Neural cell (in vitro differentiated cells): ENCODE results near the gene EEPD1. TPM values are rescaled to one million over a fixed set of nuclear protein-coding genes. Genes with fewer than 3 reads are reported as not detected.

Source experiments
- H2AFZ ChIP-seq: fragments of 200-600, 300-800 bp; sonication (generic), shearing (Covaris generic); 2 replicates; pipeline ENCODE4 v1.6.0; 2014; ENCODE audit warnings: low read depth, mild to moderate bottlenecking, antibody characterized with exemption, low read length, moderate library complexity
- H3F3A ChIP-seq: fragments of 200-600 bp; shearing (Covaris generic); 2 replicates; pipeline ENCODE4 v1.6.1; 2016; ENCODE audit warnings: mild to moderate bottlenecking, moderate library complexity, mixed read lengths, antibody characterized with exemption, low read length; ENCODE audit not compliant: insufficient read depth, poor library complexity, severe bottlenecking
- H3K27ac ChIP-seq: fragments of 200-600, 300-800 bp; sonication (generic), shearing (Covaris generic); 2 replicates; pipeline ENCODE4 v1.5.1; 2014; ENCODE audit warnings: mild to moderate bottlenecking, low read length, moderate library complexity
- H3K27me3 ChIP-seq: fragments of 300-800, 200-600 bp; sonication (generic), shearing (Covaris generic); 2 replicates; pipeline ENCODE4 v1.6.0; 2014; ENCODE audit warnings: mild to moderate bottlenecking, low read depth, low read length, moderate library complexity; ENCODE audit not compliant: insufficient read depth
- H3K36me3 ChIP-seq: fragments of 300-800, 200-600 bp; sonication (generic), shearing (Covaris generic); 2 replicates; pipeline ENCODE4 v1.5.1; 2014; ENCODE audit warnings: mild to moderate bottlenecking, antibody characterized with exemption, low read length, moderate library complexity; ENCODE audit not compliant: insufficient read depth
- H3K4me2 ChIP-seq: fragments of 300-800, 200-600 bp; sonication (generic), shearing (Covaris generic); 2 replicates; pipeline ENCODE4 v1.6.0; 2014; ENCODE audit warnings: mild to moderate bottlenecking, low read length
- H3K4me3 ChIP-seq: fragments of 300-800, 200-600 bp; sonication (generic), shearing (Covaris generic); 2 replicates; pipeline ENCODE4 v1.5.1; 2014; ENCODE audit warnings: mild to moderate bottlenecking, low read length, moderate library complexity
- H3K79me2 ChIP-seq: fragments of 200-600 bp; shearing (Covaris generic); replicated peaks from 2 replicates; pipeline ENCODE4 v1.6.0; 2014; ENCODE audit warnings: mild to moderate bottlenecking, low read length, moderate library complexity; ENCODE audit not compliant: insufficient read depth
- H3K9ac ChIP-seq: fragments of 300-800, 200-600 bp; sonication (generic), shearing (Covaris generic); 2 replicates; pipeline ENCODE4 v1.6.1; 2016; ENCODE audit warnings: mild to moderate bottlenecking, low read length, mixed read lengths
- H3K9me2 ChIP-seq: fragments of 200-600 bp; shearing (Covaris generic); 2 replicates; pipeline ENCODE4 v1.6.1; 2016; ENCODE audit warnings: mild to moderate bottlenecking, low read length, mixed read lengths; ENCODE audit not compliant: insufficient read depth
- H3K9me3 ChIP-seq: fragments of 200-600, 300-800 bp; sonication (generic), shearing (Covaris generic); 2 replicates; pipeline ENCODE4 v1.6.1; 2016; ENCODE audit warnings: mild to moderate bottlenecking, mixed run types, low read length, moderate library complexity, mixed read lengths
- H4K20me1 ChIP-seq: fragments of 200-600 bp; shearing (Covaris generic); 2 replicates; pipeline ENCODE4 v1.6.1; 2016; ENCODE audit warnings: mild to moderate bottlenecking, mixed run types; ENCODE audit not compliant: insufficient read depth
- EP300 ChIP-seq: fragments of 450-650 bp; conservative IDR thresholded peaks from 2 replicates; pipeline ENCODE4 v1.6.1; 2014; ENCODE audit warnings: antibody characterized with exemption, mild to moderate bottlenecking, moderate library complexity; ENCODE audit not compliant: poor library complexity, severe bottlenecking
- EZH2 ChIP-seq: fragments of 200-600, 300-800 bp; shearing (Covaris generic), sonication (generic); IDR thresholded peaks from 2 replicates; pipeline ENCODE4 v1.6.1; 2014; ENCODE audit warnings: antibody characterized with exemption, low read length, borderline replicate concordance, mild to moderate bottlenecking; ENCODE audit not compliant: insufficient read depth, poor library complexity, severe bottlenecking
- MXI1 ChIP-seq: fragments of 450-650 bp; conservative IDR thresholded peaks from 2 replicates; pipeline ENCODE4 v1.6.1; 2014; ENCODE audit warnings: antibody characterized with exemption, mild to moderate bottlenecking; ENCODE audit not compliant: poor library complexity, severe bottlenecking
- POLR2AphosphoS5 ChIP-seq: IDR thresholded peaks from 2 replicates; pipeline ENCODE4 v1.6.1; 2012
- RAD21 ChIP-seq: fragments of 450-650 bp; conservative IDR thresholded peaks from 2 replicates; pipeline ENCODE4 v1.6.1; 2014; ENCODE audit warnings: antibody characterized with exemption, mild to moderate bottlenecking, moderate library complexity
- SMC3 ChIP-seq: fragments of 450-650 bp; conservative IDR thresholded peaks from 2 replicates; pipeline ENCODE4 v1.6.1; 2014; ENCODE audit warnings: antibody characterized with exemption, mild to moderate bottlenecking, moderate library complexity; ENCODE audit not compliant: poor library complexity
- TAF1 ChIP-seq: IDR thresholded peaks from 2 replicates; pipeline ENCODE4 v1.6.1; 2012; ENCODE audit warnings: low read depth
- polyA plus RNA-seq: library from polyadenylated mRNA; depleted of rRNA; stranded (reverse); fragments of >200 nt; gene quantifications from 2 replicates; pipeline ENCODE4 v1.2.3, GENCODE V29; 2014
- TF ChIP-seq, protein P1 (sequence below): IDR thresholded peaks from 2 replicates; pipeline ENCODE4 v1.6.1; 2012; ENCODE audit warnings: borderline replicate concordance
- TF ChIP-seq, protein P2 (sequence below): fragments of 450-650 bp; IDR thresholded peaks from 2 replicates; pipeline ENCODE4 v1.5.1; 2014; ENCODE audit warnings: antibody characterized with exemption, mild to moderate bottlenecking, moderate library complexity; ENCODE audit not compliant: poor library complexity, severe bottlenecking

Gene EEPD1
- polyA plus RNA-seq, 1 donor from 2014 or later = 4.2 TPM

DNA sequence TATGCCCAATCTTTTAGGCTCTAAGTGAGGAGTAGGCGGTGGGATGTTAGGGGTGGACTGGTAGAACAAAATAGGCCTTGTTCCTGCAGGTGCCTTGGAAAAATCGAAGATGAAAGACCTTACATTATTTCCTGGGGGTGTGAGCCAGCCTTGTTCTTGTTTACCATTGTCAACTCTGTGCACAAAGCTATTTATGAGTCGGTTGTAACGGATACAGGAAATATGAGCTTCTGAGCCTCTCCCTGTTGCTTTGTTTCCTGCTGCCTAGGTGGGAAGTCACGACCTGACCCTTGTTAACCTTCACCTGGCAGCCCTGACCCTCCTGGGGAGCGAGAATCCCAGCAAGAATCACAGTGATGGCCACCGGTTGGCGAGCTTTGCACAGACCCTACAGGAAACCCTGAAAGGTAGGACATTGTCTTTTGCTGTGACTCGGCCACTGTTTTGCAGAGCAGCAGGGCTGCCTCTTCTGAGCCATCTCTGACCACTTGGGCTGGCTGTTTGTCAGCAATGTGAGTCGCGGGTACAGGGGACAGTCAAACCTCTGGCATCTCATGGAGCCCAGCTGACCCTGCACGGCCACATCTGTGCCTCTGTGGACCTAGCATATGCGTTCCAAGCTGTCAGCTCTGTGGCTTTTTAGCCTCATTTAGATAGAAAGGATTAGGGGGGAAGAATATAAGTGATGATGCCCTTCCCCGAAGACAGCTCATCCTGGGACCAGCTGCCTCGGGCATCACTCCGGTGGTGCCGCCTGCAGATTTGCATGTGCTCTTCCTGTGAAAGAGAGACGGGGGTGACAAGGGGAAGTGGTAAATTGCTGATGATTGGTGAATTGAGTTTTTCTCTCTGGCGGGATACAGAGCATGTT is 134.6 kb downstream of the EEPD1 start:
- no peaks in the 10 kb centered on the region for H3K36me3 ChIP-seq
- H3K9me2 ChIP-seq = no peaks in the 10 kb centered on the region
- no peak overlapping the region for H2AFZ ChIP-seq
- H3K4me3 ChIP-seq = no peak overlapping the region
- H3F3A ChIP-seq = no peaks in the 10 kb centered on the region
- no peaks in the 10 kb centered on the region for H3K9me3 ChIP-seq
- H3K9ac ChIP-seq = no peak overlapping the region
- H3K4me2 ChIP-seq = no peak overlapping the region
- no peaks in the 10 kb centered on the region for H3K27me3 ChIP-seq
- TF ChIP-seq, protein P1, sequence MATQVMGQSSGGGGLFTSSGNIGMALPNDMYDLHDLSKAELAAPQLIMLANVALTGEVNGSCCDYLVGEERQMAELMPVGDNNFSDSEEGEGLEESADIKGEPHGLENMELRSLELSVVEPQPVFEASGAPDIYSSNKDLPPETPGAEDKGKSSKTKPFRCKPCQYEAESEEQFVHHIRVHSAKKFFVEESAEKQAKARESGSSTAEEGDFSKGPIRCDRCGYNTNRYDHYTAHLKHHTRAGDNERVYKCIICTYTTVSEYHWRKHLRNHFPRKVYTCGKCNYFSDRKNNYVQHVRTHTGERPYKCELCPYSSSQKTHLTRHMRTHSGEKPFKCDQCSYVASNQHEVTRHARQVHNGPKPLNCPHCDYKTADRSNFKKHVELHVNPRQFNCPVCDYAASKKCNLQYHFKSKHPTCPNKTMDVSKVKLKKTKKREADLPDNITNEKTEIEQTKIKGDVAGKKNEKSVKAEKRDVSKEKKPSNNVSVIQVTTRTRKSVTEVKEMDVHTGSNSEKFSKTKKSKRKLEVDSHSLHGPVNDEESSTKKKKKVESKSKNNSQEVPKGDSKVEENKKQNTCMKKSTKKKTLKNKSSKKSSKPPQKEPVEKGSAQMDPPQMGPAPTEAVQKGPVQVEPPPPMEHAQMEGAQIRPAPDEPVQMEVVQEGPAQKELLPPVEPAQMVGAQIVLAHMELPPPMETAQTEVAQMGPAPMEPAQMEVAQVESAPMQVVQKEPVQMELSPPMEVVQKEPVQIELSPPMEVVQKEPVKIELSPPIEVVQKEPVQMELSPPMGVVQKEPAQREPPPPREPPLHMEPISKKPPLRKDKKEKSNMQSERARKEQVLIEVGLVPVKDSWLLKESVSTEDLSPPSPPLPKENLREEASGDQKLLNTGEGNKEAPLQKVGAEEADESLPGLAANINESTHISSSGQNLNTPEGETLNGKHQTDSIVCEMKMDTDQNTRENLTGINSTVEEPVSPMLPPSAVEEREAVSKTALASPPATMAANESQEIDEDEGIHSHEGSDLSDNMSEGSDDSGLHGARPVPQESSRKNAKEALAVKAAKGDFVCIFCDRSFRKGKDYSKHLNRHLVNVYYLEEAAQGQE = no peak
- TF ChIP-seq TAF1 = no peak
- no peak for TF ChIP-seq EZH2
- no peak for TF ChIP-seq SMC3
- TF ChIP-seq, protein P2, sequence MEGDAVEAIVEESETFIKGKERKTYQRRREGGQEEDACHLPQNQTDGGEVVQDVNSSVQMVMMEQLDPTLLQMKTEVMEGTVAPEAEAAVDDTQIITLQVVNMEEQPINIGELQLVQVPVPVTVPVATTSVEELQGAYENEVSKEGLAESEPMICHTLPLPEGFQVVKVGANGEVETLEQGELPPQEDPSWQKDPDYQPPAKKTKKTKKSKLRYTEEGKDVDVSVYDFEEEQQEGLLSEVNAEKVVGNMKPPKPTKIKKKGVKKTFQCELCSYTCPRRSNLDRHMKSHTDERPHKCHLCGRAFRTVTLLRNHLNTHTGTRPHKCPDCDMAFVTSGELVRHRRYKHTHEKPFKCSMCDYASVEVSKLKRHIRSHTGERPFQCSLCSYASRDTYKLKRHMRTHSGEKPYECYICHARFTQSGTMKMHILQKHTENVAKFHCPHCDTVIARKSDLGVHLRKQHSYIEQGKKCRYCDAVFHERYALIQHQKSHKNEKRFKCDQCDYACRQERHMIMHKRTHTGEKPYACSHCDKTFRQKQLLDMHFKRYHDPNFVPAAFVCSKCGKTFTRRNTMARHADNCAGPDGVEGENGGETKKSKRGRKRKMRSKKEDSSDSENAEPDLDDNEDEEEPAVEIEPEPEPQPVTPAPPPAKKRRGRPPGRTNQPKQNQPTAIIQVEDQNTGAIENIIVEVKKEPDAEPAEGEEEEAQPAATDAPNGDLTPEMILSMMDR = no peak
- TF ChIP-seq EP300 = no peak
- no peak for TF ChIP-seq MXI1
- no peak for TF ChIP-seq POLR2AphosphoS5
- TF ChIP-seq RAD21 = no peak
- H4K20me1 ChIP-seq = no peaks in the 10 kb centered on the region
- no peaks in the 10 kb centered on the region for H3K79me2 ChIP-seq
- no peak overlapping the region for H3K27ac ChIP-seq

DNA sequence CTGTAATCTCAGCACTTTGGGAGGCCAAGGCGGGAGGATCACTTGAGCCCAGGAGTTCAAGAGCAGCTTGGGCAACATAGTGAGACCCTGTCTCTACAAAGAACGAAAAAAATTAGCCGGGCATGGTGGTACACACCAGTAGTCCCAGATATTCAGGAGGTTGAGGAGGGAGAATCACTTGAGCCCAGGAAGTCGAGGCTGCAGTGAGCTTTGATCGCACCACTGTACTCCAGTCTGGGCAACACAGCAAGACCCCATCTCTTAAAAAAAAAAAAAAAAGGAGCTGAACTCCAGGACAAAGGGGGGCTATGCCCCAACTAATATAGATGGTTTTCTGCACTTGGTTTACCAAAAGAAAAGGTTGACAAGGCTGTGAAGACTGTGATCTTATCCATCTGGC is 135.4 kb downstream of the EEPD1 start:
- Histone ChIP-seq H2AFZ (no peak overlapping the region), H3K36me3 (no peaks in the 10 kb centered on the region), H3K9ac (no peak overlapping the region), H3K27me3 (no peaks in the 10 kb centered on the region), H3K4me2 (no peak overlapping the region), H4K20me1 (no peaks in the 10 kb centered on the region), H3K27ac (no peak overlapping the region), H3K4me3 (no peak overlapping the region), H3F3A (no peaks in the 10 kb centered on the region), H3K9me3 (no peaks in the 10 kb centered on the region), H3K79me2 (no peaks in the 10 kb centered on the region), H3K9me2 (no peaks in the 10 kb centered on the region)
- no peak for TF ChIP-seq TAF1
- TF ChIP-seq, protein P2 = no peak
- TF ChIP-seq SMC3 = no peak
- TF ChIP-seq POLR2AphosphoS5 = no peak
- TF ChIP-seq EP300 = no peak
- TF ChIP-seq, protein P1 = no peak
- TF ChIP-seq EZH2 = no peak
- TF ChIP-seq RAD21 = no peak
- TF ChIP-seq MXI1 = no peak
